Amniotic stem cell (primary cell): ENCODE results near the gene LPCAT3.

Source experiments
- DNase-seq: peaks from one replicate; lab custom pipeline; 2025; lab: John Stamatoyannopoulos, UW

LPCAT3 gene

GRCh38 chr12:6998715-6999451 lies 19.4 kb downstream of the LPCAT3 start:
- DNase-seq = no peak

GRCh38 chr12:6996040-6996441 lies 22.2 kb downstream of the LPCAT3 start:
- DNase-seq = no peak

GRCh38 chr12:6987956-6988553 lies 30.2 kb downstream of the LPCAT3 start:
- no peak for DNase-seq

- DNase-seq = no peak
Measured at GRCh38 chr12:6982532-6982931, 35.7 kb downstream of the LPCAT3 start.

GRCh38 chr12:6981152-6982052 lies 36.9 kb downstream of the LPCAT3 start:
- DNase-seq = no peak

- no peak for DNase-seq
Measured at GRCh38 chr12:6980740-6981139, 37.5 kb downstream of the LPCAT3 start.

DNA sequence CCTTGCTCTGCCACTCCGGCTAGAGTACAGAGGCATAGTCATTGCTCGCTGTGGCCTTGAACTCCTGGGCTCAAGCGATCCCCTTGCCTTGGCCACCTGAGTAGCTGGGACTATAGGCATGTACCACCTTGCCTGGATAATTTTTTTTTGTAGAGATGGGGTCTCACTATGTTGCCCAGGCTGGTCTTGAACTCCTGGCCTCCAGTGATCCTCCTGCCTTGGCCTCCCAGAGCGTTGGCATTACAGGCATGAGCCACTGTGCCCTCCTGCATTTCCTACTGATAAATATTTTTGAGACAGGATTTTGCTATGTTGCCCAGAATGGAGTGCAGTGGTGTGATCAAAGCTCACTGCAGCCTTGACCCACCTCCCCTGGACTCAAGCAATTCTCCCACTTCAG lies 38.2 kb downstream of the LPCAT3 start:
- DNase-seq = no peak

GRCh38 chr12:6979453-6979852 lies 38.8 kb downstream of the LPCAT3 start:
- DNase-seq = no peak

DNA sequence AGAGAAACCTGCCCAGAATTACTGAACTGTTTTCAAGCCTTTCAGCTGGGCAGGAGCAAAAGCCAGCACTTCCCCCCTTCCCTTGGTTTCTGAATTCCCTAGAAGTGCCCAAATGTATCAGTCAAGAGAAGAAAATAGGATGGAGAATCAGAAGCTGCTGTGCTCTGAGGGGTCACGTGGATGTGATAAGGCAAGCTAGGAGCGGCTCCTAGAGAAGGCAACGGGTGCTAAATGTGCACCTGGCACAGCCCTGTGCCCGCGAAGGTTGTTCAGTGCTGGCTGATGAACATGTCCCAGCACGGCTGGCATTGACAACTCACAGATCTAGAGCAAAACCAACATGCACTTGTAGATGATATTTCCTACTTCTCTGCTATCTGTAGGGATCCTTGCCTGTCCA lies 39.3 kb downstream of the LPCAT3 start:
- DNase-seq = no peak

DNA sequence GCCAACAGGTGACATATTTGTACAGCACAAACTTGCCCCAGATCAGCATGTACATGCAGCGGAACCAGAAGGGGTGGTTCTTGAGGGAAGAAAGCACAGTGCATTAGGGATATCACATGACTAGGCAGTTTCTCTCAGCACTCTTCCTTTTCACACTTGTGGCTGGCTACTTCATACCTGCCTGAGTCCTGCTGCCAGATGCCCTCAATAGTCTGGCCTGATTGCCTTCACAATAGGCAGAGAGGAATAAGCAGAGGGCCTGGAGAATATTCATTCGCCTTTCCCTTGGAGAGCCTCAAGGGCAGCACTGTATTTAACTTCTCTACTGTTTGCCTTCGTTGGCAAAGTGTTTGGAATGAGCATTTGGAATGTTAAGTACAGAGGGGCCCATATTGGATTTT lies 39.7 kb downstream of the LPCAT3 start:
- DNase-seq = no peak

- no peak for DNase-seq
Measured at GRCh38 chr12:6978188-6978587, 40.1 kb downstream of the LPCAT3 start.

- no peak for DNase-seq
Measured at GRCh38 chr12:6977653-6978052, 40.6 kb downstream of the LPCAT3 start.

- DNase-seq = no peak
Measured at GRCh38 chr12:6975297-6976032, 42.8 kb downstream of the LPCAT3 start.

DNA sequence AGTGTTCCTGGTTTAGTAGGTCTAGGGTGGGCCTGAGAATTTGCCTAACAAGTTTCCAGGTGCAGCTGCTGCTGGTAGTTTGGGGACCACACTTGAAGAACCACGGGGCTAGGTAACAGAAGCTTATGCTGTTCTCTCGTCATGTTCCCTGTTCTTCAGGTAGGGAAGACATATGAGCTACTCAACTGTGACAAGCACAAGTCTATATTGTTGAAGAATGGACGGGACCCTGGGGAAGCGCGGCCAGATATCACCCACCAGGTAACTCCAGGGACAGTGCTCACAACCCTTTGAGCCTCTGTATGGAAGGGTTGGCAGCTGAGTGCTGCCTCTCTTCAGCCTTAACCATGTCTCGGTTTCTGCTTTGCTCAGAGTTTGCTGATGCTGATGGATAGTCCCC lies 44.1 kb downstream of the LPCAT3 start:
- DNase-seq = no peak

GRCh38 chr12:6970096-6970527 lies 48.2 kb downstream of the LPCAT3 start:
- DNase-seq = no peak

- DNase-seq = no peak
Measured at GRCh38 chr12:6968426-6968825, 49.9 kb downstream of the LPCAT3 start.

GRCh38 chr12:6967651-6968100 lies 50.6 kb downstream of the LPCAT3 start:
- no peak for DNase-seq

DNA sequence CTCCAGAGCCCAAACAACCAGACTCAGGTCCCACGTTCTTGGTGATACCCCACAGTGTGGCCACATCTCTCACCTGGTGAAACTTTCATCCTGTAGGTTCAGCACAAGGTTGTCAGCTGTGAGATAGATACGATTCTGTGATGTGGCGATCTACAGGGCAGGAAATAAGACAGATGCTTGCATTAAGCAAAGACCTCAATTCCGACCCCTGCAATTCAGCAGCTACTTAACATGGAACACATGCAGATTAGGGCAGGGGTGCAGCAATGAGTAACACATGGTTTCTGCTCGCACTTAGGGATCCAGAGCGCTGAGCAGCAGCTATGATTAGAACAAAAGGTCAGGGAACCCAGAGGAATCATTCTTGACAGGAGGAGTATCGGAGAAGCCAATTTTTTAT lies 51.9 kb downstream of the LPCAT3 start:
- no peak for DNase-seq

- no peak for DNase-seq
Measured at GRCh38 chr12:6965714-6966113, 52.6 kb downstream of the LPCAT3 start.

GRCh38 chr12:6965026-6965661 lies 53.1 kb downstream of the LPCAT3 start:
- peak; percentile 70 for DNase-seq

DNA sequence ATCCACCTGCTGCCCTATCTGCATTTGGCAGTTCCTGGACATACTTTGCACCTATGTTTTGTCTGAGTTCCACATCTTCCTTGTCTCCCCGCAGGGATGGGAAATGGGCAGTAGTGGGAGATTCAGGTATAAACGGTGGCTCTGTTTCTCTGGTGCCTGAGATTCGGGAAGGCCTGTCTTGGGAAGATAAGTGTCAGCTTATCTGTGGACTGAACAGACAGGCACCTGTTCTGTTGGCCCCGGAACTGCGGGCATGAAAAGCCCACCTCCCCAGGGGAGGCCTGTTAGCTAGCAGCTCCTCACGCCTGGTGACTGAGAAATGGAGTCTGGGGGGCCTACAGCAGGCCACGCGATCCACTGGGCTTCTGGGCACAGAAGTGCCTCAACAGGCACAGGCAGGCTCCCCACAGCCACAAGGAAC lies 53.7 kb downstream of the LPCAT3 start:
- no peak for DNase-seq
